Spinal cord (tissue), 10 donors: ENCODE measurements around the gene NEO1. TPM values are rescaled to one million over a fixed set of nuclear protein-coding genes. Genes with fewer than 3 reads are reported as not detected.

Experiments used
- DNase-seq, 6 donors: peaks; one replicate each; pipeline versions ENCODE4 v3.0.0 to v3.0.0-alpha.2; 2013 to 2015; ENCODE audit warnings: low spot score in 6 of 6, low read depth in 4 of 6
- H3K27ac ChIP-seq: one replicate; pipeline ENCODE4 v1.5.1; 2013; ENCODE audit warnings: low read depth, low read length, control low read depth
- H3K27me3 ChIP-seq: one replicate; pipeline ENCODE4 v1.6.1; 2013; ENCODE audit warnings: low read length; ENCODE audit not compliant: control insufficient read depth, insufficient read depth
- H3K36me3 ChIP-seq: one replicate; pipeline ENCODE4 v1.6.1; 2013; ENCODE audit warnings: low read length; ENCODE audit not compliant: control insufficient read depth, insufficient read depth
- H3K4me1 ChIP-seq: one replicate; pipeline ENCODE4 v1.6.1; 2013; ENCODE audit warnings: low read length; ENCODE audit not compliant: control insufficient read depth, insufficient read depth
- H3K4me3 ChIP-seq: one replicate; pipeline ENCODE4 v1.5.1; 2013; ENCODE audit warnings: low read depth, low read length, control low read depth
- H3K9me3 ChIP-seq: one replicate; pipeline ENCODE4 v1.6.1; 2013; ENCODE audit warnings: low read length; ENCODE audit not compliant: control insufficient read depth, insufficient read depth
- WGBS: methylation state at CpG from one replicate; pipeline ENCODE4 v1.1.5; 2013; ENCODE audit warnings: missing lambda C conversion rate; ENCODE audit not compliant: insufficient coverage; 5-methylcytosine and 5-hydroxymethylcytosine counted together
- polyA plus RNA-seq, 2 donors: library from polyadenylated mRNA; unstranded; fragments of 120-200 nt; gene quantifications; one replicate each; pipeline ENCODE4 v1.2.1, GENCODE V29; 2013; ENCODE audit not compliant: insufficient read length in 2 of 2
- total RNA-seq, 2 donors: library from RNA; depleted of rRNA in 1 of 2; stranded (reverse); fragments of 120-200 nt in 1 of 2; fragments of >200 nt in 1 of 2; gene quantifications; one replicate each; pipeline versions ENCODE4 v1.2.3 to v1.2.4, GENCODE V29; 2013 to 2014
- donor health status: healthy.

The NEO1 gene
- total and polyA plus RNA-seq, 4 donors: 70.6 to 121 (median 104) TPM

DNA sequence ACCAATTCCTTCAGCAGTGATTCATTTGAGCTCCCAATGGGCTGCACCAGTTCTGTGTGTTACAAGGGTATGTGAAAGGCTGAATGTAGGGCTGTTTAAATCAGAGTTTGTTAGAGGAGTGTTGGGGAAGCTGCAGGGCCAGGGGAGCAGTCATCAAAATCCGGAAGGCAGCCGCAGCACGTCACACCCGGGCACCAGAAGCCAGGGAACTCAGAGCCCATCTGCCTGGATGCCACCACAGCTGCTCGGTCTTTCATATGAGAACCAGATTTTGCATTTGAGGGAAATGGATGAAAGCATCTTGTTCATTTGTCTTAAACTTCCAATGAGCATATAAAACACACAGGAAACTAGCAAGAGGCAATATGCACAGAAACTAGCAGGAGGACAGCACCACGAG, 24.2 kb upstream of the NEO1 start:
- Histone ChIP-seq H3K4me1 (peaks cover 3% of the 10 kb centered on the region), H3K36me3 (no peaks in the 10 kb centered on the region), H3K4me3 (no peak overlapping the region), H3K27ac (no peak overlapping the region), H3K27me3 (no peaks in the 10 kb centered on the region), H3K9me3 (no peaks in the 10 kb centered on the region)
- peak in 2 of 6 donors; percentile 53 to 84 for DNase-seq
- WGBS: 63% methylated on average over 5 of the region's 6 CpGs

DNA sequence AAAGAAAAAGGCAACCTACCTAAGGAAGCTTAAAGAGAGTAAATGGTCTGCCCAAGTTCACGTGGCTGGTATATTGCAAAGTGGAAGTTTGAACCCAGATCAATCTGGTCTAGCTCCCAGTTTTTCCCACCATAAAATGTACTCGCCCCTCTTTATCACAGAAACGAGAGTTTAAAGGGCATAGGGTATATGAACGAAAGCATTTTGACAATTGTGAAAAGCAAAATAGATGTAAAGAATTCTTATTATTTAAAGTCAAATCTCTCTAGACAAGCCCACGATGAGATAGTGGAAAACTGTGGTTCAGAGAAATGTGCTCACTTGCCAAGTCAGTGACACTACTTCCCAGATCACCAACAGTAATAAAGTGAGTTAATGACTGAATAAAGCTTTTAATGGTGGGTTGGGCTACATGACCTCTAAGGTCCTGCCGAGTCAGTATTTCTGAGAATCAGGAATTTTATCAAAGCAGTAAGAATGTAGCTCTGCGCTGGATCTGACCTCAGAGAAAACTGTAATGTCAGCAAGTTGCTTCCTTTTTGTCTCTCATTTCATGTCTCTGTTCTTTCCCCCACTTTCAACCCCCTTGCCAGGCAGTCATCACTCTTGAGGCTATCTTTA, 23.3 kb upstream of the NEO1 start:
- Histone ChIP-seq H3K9me3 (no peaks in the 10 kb centered on the region), H3K4me3 (no peak overlapping the region), H3K27ac (no peak overlapping the region), H3K36me3 (no peaks in the 10 kb centered on the region), H3K4me1 (peaks cover 3% of the 10 kb centered on the region), H3K27me3 (no peaks in the 10 kb centered on the region)
- DNase-seq: no peak
- WGBS: 100% methylated on average over 1 of the region's 7 CpGs

DNA sequence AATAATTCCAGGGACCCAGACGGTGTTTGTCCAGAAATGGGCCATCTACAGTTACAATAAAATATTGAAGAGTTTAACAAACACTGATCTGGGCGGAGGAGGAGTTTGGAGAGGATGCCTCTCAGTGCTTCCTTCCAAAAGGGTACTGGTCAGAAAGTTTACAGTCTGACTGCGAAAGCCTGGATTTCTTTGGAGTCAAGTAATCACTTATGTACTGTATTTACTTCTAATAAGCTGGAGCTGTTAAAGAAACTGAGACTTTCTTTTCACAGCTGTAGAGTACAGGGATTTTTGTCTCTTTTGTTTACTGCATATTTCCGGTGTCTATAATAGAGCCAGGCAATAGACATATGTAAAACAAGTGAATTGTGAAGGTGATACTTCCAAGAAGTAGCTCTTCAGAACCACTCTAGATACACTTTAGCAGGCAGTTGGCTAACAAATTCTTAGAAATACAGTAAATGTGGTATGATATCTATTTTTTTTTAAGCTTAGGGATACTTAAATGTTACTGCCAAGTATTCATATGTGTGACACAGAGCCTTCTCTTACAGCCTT, 22.1 kb upstream of the NEO1 start:
- Histone ChIP-seq H3K36me3 (no peaks in the 10 kb centered on the region), H3K4me3 (no peak overlapping the region), H3K4me1 (peaks cover 3% of the 10 kb centered on the region), H3K27ac (no peak overlapping the region), H3K27me3 (no peaks in the 10 kb centered on the region), H3K9me3 (no peaks in the 10 kb centered on the region)
- no peak for DNase-seq
- 100% methylated on average over 1 of the region's 4 CpGs for WGBS

DNA sequence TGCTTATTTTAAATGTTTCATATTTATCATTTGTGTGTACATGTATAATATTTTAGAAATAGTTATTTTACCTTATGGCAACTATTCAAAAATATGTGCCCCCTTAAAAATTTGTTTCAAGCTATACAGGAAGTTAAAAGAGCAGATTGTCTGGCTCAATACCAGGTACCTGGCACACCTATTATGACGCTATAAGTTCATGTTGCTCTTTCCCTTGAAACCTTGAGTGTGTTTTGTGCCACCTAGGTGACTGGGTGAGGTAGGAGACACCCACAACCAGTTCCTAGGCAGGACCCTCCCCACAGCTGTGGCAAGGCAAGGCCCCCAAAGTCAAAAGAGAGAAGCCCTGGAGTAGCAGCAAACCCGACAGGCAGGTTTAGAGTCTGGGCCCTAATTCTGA, 20.6 kb upstream of the NEO1 start:
- WGBS: 100% methylated on average over 2 of the region's 2 CpGs
- H3K4me3 ChIP-seq: no peak overlapping the region
- no peaks in the 10 kb centered on the region for H3K36me3 ChIP-seq
- no peaks in the 10 kb centered on the region for H3K27me3 ChIP-seq
- no peak overlapping the region for H3K27ac ChIP-seq
- no peaks in the 10 kb centered on the region for H3K9me3 ChIP-seq
- H3K4me1 ChIP-seq: peaks cover 3% of the 10 kb centered on the region
- no peak for DNase-seq

- no peaks in the 10 kb centered on the region for H3K27me3 ChIP-seq
- no peak overlapping the region for H3K27ac ChIP-seq
- no peak overlapping the region for H3K4me3 ChIP-seq
- no peaks in the 10 kb centered on the region for H3K4me1 ChIP-seq
- H3K36me3 ChIP-seq: no peaks in the 10 kb centered on the region
- no peaks in the 10 kb centered on the region for H3K9me3 ChIP-seq
- no peak for DNase-seq
- 100% methylated on average over 2 of the region's 5 CpGs for WGBS
Measured at GRCh38 chr15:73033611-73034010, 18.7 kb upstream of the NEO1 start.

GRCh38 chr15:73034221-73034620, 18.0 kb upstream of the NEO1 start:
- WGBS: no CpG with 5 or more reads among the region's 1 CpG
- no peaks in the 10 kb centered on the region for H3K9me3 ChIP-seq
- H3K4me1 ChIP-seq: no peaks in the 10 kb centered on the region
- H3K27ac ChIP-seq: no peak overlapping the region
- H3K4me3 ChIP-seq: no peak overlapping the region
- H3K27me3 ChIP-seq: no peaks in the 10 kb centered on the region
- peak in 2 of 6 donors; percentile 42 to 86 for DNase-seq
- no peaks in the 10 kb centered on the region for H3K36me3 ChIP-seq

DNA sequence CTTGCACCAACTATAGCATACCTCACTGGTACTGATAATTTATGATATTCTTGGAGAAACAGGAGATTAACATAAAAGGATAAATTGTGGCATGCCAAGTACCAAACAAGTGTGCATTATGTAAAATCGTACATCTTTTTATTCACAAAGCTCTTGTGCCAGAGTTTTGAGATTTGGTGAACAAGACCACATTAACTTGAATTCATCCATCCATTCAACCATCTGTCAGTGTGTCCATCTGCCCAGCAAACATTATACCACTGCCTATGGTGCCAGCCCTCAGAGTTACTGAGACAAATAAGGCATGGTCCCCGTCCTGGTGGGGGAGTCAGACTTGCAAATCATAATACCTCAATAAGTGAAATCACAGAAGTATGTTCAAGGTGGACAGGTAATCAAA, 17.0 kb upstream of the NEO1 start:
- WGBS: no CpG with 5 or more reads among the region's 2 CpGs

DNA sequence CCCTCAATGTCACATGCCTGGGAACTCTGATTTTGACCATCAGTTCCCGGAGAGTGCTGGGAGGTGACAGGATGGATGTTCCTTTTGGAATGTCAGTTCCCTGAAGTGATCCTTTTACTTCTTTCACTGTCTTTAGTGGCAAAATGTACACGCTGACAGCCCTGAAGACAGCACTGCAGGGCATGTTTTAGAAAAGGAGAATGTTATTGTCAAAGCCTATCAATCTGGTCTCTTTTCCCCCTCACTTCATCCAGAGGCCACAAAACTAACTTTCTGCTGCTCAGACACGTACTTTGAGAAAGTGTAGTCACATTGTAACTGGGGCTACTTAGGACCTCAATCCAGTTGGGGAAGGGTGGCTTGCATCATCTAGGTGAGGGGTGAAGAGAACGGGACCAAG, 14.0 kb upstream of the NEO1 start:
- no peak for DNase-seq
- no peaks in the 10 kb centered on the region for H3K36me3 ChIP-seq
- no peak overlapping the region for H3K27ac ChIP-seq
- no peaks in the 10 kb centered on the region for H3K4me1 ChIP-seq
- H3K4me3 ChIP-seq: no peak overlapping the region
- 13% methylated on average over 1 of the region's 4 CpGs for WGBS
- H3K9me3 ChIP-seq: no peaks in the 10 kb centered on the region
- no peaks in the 10 kb centered on the region for H3K27me3 ChIP-seq

More for the DNA sequence above, 17.0 kb upstream of the NEO1 start:
- Histone ChIP-seq H3K4me3 (no peak overlapping the region), H3K4me1 (no peaks in the 10 kb centered on the region), H3K36me3 (no peaks in the 10 kb centered on the region), H3K9me3 (no peaks in the 10 kb centered on the region), H3K27me3 (no peaks in the 10 kb centered on the region), H3K27ac (no peak overlapping the region)
- DNase-seq: peak in 1 of 6 donors; percentile 70

DNA sequence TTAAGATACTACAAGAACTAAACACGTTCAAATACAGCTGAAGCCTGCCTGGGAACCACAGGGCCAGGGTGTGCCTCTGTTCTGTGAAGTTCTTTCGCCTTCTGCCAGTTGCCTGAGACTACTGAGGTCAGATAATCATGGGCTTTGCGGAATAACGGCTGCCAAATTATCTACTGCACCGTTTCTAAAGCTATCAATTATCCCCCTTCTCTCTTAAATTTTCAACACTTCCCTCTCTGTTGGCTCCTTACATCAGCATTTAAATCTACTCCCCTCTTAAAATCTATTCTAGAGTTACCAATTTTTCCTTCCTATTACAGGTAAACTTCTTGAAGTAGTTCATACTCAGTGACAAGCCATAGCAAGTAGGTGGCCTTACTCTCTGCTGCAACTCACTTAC, 6.2 kb upstream of the NEO1 start:
- no peaks in the 10 kb centered on the region for H3K27me3 ChIP-seq
- no peaks in the 10 kb centered on the region for H3K4me1 ChIP-seq
- no peaks in the 10 kb centered on the region for H3K36me3 ChIP-seq
- DNase-seq: no peak
- no peak overlapping the region for H3K27ac ChIP-seq
- H3K4me3 ChIP-seq: no peak overlapping the region
- WGBS: 54% methylated on average over 5 of the region's 5 CpGs
- no peaks in the 10 kb centered on the region for H3K9me3 ChIP-seq

DNA sequence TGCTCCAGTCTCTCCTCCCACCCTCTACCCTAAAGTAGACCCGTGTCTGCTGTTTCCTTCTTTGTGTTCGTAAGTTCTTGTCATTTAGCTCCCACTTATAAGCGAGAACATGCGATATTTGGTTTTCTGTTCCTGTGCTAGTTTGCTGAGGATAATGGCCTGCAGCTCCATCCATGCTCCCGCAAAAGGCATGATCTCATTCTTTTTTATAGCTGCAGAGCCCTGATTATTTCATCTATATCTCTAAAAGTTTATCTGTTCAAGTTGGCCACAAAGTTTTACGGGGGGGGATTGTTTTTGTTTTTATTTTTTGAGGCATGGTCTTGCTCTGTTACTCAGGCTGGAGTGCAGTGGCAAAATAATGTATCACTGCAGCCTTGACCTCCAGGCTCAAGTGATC, 4.4 kb upstream of the NEO1 start:
- no peaks in the 10 kb centered on the region for H3K27me3 ChIP-seq
- H3K9me3 ChIP-seq: no peaks in the 10 kb centered on the region
- H3K36me3 ChIP-seq: no peaks in the 10 kb centered on the region
- H3K4me1 ChIP-seq: no peaks in the 10 kb centered on the region
- H3K4me3 ChIP-seq: no peak overlapping the region
- H3K27ac ChIP-seq: no peak overlapping the region
- DNase-seq: no peak
- no CpG with 5 or more reads among the region's 6 CpGs for WGBS
